HG03095 (cell line): ENCODE data around the gene HMX3.

Experiments used
- ATAC-seq: cut with Tn5 transposase; IDR thresholded peaks from one replicate; pipeline ENCODE4 v1.9.1; 2021; ENCODE audit warnings: moderate library complexity; ENCODE audit not compliant: unreplicated experiment

The HMX3 gene

DNA sequence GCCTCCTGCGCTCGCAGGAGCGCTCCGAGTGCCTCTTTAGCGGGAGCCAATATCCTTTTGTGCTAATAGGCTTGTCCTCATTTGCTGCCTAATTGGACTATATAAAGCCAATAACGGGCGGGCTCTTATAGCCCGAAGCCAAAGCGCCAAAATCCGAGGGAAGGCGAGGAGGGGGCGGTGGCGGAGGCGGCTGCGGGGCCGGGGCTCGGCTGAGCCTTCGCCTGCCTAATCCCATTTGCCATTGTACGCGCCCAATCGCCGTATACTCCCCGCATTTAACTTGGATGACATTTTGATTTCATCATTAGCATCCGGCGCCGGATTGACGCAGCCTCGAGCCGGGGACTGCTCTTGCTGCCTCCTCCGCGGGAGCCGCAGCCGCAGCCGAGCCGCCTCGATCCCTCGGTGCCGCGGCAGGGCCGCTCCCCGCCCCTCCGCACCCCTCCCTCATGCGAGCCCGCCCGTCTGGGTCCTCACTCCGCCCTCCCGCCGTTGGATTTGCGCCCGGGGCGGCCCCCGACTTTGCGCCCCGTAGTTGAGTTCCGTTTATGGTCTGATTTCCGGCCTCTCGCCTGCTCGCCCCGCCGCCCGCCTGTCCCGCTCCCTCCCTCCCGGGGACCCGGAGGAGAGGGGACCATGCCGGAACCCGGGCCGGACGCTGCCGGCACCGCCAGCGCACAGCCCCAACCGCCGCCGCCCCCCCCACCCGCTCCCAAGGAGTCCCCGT, at the start of gene HMX3:
HMX3 (plus strand) TSS at position 556 of the 727 bp plus-strand sequence; CDS start at position 637, 81 bp downstream.
- peak; percentile 41 for ATAC-seq

DNA sequence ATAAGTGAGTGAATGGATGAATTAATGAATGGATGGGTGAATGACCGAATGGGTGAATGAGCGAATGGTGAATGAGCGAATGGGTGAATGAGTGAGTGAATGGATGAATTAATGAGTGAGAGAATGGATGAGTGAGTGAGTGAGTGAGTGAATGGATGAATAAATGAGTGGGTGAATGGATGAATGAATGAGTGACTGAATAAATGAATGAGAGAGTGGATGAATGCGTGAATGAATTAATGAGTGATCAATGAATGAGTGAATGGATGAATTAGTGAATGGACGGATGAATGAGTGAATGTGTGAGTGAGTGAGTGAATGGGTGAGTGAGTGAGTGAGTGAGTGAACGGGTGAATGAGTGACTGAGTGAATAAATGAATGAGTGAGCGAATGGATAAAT, 49.5 kb upstream of the HMX3 start:
- no peak for ATAC-seq

DNA sequence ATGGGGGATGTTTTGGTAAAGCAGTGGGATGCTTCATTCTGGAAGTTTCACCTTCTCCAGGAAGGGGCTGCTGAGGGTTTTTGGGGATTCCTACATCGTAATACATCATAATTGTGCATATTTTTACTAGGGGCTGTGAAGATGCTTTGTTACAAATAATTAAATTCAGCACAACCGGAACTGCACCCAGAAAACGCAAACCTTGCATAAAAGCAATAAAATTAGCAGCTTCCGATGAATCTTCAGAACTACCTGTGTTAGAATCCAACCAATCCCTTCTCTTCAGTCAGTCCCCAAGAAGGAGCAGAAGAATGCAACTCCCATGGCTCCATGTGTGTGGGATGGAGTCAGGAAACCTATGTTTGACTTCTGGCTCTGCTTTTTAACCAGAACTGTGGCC, 48.4 kb upstream of the HMX3 start:
- ATAC-seq: no peak

DNA sequence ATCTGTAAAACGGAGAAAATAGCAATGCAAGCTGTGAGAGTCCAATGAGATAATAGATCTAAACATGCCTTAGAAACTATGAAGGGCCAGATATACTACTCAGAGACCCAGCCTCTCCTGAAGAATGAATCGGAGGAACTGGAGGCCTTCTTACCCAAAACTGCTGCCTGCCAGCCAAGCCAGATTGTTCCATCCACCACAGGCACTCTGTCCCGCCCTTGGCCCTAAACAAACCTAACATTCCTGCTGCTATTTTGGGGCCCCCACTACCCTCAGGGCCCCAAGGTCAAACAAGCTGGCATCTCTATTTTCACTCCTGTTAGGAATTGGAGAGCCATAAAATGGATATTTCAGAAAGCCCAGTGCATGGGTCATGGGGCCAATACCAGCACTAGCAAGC, 48.0 kb upstream of the HMX3 start:
- no peak for ATAC-seq

DNA sequence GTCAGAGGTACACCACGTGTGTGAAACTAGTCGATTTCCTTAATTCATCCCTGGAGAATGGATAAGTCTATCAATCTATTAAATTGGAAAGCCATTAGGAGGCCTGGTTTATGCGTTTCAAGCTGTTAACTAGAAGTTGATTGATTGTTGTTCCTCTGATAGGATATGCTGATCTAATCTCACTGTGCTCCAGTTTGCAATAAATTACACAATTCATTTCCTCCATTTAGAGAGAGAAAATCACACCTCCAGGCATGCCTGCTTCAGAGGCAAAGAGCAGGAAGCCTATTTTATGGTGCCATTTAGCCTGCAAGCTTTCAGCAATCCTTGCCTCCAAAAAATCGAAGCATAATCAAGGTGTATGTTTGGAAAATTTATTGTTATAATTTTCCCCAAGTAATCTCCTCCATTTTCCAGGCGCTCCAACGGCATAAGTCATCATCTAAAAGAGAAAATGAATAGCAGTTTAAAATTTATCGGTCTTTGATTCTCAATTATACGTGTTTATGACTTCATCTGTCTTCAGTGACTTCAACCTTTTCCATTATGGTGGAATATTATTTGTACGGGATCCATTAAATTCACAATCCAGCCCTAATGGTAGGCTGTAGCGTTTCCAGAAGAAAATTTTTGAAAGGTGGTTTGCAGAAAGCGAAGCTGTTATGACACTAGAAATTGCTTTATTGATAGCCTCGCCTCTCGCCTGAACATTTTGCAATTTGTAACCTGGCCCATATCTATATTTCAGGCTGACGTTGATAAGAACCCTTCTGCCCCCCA, 42.9 kb upstream of the HMX3 start:
- ATAC-seq: no peak

DNA sequence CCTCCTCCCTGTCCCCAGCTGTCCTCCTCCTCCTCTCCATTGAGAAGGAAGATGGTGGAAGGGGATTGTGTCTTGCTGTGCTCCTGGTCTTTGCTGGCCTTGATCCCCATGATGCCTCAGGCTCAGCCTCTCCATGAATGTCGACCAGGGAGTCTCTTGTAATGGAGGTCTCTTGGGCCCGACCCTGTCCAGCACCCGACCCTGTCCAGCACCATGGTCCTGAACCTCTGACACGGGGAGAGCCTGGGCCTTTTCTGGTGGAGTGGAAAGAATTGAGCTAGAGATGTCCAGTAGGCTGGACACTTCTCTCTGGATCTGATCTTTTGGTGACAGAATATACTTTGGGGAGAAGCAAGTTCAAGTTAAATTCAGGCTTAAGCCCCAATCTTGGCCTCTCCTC, 42.3 kb upstream of the HMX3 start:
- ATAC-seq: no peak

DNA sequence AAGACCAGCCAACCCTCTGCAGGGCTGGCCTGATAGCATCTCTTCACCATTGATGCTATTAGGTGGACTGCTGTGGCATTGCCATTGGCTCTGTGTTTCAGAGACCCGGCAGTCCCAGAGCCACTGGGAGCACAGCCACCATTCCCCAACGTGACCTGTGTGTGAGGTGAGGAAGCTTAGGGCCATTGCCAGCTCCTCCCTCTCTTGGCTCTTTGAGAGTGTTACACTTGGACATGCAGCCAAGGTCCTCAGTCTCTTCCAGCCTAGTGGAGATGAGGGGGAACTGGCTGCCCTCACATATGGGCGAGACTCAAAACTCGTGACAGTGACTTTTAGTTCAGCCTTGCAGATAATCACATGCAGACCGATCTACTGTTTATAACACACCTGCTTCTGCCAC, 39.3 kb upstream of the HMX3 start:
- ATAC-seq: no peak

DNA sequence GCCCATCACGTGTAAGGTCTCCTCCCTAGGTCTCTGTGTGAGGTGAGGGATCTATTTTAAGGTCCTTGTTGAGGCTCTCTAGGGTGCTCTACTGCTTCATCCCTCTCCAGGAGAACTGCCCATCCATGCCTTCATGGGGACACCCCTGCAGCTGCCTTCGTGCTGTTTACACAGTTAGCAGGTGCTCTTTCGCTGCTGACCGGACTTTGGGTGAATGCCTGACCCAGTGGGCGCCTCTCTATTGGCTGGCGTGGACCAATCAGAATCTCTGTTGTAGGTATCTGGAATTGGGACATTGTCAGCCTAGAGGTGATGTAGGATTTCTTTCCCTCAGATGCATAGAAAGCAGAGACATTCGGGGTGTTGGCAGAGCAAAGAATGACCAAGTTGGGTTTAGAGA, 38.7 kb upstream of the HMX3 start:
- no peak for ATAC-seq

DNA sequence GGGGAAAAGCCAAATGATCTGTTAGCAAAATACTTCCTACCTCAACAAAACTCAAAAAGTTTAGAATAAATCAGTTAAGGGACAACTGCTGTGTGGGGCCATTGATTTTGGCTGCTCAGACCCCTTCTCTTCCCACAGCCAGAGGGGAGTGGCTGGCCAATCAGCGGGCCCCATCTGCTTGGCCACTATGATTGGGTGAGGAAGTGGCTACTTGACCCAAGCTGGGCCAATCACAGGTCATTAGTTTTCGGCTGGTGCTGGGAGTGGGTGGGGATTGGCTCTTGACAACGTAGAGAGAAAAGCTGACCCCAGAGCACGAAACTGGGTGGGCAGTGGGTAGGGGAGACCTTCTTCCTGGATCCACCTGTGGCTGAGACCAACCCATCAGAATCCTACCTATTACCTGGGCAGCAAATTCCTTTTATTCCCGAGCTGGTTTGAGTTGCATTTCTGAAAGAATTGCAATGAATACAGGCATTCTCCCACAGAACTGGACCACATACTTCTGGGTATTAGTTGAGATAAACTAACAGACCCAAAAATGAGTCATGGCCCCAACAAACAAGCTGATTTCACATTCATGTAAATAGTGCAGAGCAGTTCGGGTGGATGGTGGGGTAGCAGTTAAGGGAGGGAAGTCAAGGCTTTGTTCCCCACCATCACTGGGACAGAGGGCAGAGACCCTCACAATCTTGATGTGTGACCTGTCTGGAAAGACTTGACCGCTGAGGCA, 35.6 kb upstream of the HMX3 start:
- ATAC-seq: no peak

DNA sequence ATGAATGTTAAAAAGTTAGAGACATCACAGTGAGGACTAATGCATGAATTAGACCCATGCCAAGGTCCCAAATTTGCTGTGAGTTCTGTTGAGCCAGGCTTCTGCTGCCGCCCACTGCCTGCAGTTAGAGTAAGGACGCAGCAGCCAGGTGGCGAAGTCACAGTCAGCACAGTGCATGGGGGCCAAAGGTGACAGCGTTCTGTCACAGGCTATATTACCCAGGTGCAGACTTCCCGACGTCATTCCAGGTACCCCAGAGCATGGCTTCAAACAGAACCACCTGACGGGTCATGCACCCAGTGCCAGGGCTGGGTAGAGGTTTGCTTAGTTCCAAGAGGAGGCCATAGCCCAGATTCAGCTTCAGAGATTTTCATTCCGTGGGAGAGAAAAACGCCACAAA, 33.9 kb upstream of the HMX3 start:
- ATAC-seq: no peak

DNA sequence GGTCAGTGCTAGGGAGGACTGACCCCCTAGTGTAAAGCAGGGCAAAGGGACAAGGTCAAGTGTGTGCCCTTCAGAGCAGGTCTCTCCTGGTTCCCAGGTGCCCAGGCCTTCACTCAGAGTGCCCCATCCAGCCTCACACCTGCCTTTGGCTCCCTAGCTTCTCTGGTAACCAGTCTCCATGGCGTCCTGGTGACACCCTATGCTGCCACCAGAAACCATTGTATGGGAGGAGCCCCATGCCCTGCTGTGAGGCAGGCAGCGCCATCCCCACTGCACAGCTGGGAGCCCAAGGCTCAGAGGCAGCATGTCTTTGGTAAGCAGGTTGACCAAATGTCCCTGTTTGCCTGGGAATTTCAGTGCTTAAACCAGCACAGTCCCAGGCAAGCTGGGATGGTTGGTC, 33.1 kb upstream of the HMX3 start:
- no peak for ATAC-seq

DNA sequence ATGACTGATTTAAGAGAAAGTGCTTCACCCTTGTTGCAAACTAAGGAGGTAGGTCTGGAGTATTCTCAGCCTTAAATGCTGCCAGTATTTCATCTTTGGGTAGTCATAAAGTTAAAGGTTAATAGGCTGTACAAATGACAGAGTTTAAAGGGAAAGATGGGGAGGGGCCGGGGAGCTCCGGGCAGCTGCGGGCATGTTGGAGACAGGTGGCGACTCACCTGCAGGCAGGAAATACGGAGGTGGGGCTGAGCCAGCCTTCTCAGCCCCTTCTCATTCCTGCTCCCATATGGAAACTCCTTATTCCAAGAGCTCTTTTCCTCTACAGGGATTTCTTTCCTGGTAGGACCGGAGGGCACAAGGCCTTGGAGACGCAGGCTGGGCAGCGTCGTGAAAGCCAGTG, 31.8 kb upstream of the HMX3 start:
- no peak for ATAC-seq

DNA sequence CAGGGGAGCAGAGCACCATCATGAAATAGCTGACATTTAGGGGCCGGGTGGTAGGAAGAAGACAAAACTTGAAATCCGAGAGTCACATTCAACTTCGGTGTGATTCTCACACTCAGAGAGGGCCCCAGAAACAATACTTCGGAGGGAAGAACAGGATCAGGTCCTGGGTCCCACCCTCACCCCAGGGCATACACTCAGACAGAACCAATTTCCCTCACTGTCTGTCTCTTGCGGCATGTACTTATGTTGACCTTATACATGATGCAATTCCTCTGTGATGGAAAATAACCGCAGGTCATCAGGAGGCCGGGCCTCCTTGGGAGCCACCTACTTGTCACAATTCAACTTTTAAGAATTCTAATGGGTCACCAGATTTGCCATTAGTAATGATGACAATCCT, 26.3 kb upstream of the HMX3 start:
- ATAC-seq: no peak

DNA sequence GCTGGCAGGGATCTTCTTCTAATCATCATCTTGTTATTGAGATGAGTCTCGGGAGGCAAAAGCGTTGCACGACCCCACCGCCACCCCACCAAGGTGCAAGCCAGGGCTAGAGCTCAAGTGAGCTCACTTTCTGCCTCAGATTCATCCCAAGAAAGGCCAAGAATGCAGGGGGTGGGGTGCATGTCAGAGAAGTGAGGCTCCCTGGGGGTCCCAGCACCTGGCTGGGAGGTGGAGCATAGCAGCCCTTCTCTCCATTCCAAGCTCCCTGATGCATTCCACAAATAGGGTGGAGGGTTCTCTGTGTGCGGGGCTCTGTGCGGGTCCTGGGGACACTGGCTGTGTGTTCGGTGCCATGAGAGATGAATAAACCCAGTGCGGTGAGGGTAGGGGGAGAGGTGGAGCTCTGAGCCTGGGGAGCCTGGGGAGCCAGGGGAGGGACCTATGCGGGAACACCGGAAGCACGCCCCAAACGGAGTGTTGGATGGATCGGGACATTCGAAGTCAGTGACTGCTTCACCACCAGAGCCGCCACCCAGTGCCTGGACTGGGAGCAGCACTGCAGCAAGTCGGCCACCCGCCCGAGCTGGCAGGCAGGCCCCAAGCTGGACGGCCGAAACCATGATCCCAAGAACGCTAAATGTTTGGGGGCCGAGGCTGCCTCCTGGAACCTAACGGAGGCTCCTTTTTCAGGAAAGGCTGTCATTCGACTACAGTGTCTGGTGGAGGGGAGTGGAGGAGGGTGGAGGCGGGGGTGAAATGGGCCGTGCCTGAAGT, 17.9 kb upstream of the HMX3 start:
- ATAC-seq: no peak

DNA sequence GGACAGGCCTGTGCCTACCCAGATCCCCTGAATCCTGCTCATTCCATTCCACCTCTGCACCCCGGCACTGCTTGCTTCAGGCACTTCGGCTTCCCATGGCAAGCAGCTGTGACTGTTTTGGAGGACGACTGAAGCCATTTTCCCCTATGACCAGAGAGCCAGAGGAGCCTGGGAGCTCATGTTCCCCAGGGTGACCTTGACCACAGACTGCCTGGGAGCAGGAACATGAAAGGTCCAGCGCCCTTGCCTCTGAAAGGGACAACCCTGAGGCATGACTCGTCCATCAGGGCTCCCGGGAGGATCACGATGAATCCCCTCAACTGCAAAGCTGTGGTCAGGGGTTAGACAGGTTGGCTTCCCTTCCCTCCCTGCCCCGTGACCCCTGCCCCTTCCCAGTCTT, 16.7 kb upstream of the HMX3 start:
- ATAC-seq: no peak

DNA sequence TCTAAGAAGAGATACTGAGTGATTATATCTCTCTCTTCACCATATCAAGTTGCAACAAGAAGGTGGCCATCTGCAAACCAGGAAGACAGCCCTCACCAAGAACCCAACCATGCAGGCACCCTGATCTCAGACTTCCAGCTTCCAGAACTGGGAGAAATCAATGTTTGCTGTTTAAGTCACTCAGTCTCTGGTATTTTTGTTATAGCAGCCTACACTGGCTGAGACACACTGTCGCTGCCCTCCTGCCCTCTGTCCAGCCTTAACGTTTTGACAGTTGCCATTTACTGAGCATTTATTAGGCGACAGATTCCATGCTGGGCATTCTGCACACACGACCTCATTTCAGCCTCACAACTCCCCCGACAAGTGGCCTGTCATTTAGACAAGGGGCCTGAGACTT, 9.5 kb upstream of the HMX3 start:
- ATAC-seq: no peak

DNA sequence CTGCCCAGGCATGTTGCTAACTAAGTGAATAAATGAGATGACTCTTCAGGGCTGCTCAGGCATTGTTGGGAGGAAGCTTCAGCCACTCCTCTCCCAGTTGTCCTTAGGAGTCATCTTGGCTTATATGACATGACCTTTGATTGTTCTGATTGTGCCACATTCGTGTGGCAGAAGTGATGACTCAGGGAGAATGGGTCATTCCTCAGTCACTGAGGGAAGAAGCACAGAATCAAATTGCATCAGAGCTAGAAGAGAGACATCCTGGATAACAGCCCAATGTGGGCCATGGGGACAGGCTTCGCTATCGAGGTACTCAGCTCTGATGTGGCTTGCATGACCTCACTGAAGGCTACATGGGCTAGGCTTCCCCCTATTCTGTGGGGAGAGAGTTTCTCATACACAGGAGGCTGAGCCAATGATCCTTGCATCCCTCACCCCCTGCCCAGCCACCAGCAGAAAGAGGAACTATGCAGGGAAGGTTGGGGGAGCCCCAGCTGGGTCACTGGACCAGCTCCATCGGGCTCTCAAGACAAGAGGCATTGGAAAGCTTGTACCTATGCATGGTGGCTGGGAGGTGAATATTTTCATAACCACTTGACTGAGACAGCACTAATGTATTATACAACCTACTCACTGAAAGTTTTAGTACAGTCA, 6.0 kb upstream of the HMX3 start:
- ATAC-seq: no peak

DNA sequence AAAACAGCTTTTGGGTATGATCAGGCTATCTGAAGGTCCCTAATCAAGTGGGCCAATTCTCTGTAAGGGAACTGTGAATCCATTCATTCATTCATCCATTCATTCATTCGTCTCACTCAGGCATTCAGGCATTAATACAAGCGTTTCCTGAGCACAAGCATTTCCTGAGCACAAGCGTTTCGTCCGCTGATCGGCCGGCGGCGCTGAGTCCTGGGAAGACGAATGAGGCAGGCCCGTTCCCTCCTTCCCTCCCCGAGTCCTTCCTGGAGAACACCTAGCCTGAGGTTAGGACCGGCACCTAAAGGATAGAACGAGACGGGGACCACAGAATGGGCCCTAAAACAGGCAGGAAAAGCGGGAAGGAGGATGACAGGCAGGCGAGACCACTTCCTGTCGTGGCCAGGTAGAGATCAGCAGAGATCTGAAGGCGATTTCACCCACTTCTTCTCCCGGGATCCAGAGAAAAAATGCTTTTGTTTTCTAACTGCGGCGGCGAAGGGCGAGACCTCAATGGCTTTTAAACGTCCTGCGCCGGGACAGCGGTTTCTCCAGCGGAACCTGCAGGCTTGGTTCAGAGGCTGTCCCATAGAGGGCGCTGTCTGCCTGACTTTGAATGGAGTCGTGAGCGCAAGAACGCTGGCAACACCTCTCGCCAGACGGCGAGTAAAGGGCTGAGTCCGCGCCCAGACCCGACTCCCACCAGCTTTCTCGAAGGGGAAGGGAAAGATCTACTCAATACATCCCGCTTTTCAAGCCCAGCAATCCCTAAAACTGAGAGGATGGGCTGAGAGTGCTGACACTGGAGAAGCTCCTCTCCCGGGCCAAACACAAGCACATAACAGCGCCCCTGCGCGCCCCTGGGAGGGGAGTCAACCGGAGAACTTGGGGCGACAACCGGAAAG, 2.9 kb upstream of the HMX3 start:
- ATAC-seq: peak; percentile 37

DNA sequence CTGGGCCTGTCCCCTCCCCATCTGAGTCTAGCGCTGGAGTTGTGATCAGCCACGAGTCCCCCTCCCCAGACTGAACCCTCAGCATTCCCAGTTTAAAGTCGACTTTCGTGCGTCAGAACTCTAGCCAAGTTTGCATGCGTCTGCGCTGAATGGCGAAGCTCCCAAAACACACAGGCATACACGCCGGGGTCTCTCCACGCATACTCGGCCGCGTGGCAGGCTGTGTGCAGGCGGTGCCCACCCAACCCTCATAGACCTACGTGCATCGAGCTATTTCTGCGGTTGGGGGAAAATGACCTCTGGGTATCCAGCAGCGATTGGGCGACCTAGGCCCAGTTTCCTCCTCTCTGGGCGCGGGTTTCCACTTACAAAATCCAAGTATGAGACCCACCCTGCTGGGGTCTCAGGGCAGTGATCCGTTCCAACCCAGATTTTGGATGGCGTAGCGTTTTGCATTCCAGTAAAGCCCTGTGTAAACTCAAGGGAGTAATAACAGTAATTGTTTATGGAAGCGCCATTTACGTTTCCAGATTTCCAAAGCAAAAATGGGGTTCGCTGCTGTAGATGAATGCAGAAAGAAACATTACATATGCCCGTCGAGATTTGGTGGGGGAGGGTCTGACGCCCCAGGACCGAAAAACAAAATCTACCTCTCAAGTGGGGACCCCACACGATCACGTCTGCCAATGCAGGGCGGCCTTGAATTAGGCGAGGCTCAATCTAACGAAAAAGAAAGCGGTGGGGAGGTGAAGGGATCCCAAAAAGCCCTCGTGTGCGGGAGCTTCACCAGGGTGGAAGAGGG, 2.0 kb upstream of the HMX3 start:
- no peak for ATAC-seq
